Nucleus accumbens (tissue), 56 donors: ENCODE results near the gene ZNF280A.
"Not testable (repeated sequence)": the region's sequence is repeated elsewhere in the genome, so short reads cannot be mapped to it uniquely, and the experiment has no call there.

Experiments
- DNase-seq, 56 donors: peaks; one replicate each; lab custom pipeline; 2025; lab: John Stamatoyannopoulos, UW

Gene ZNF280A

GRCh38 chr22:22515890-22516289 is 4.2 kb downstream of the ZNF280A start:
- DNase-seq = no peak

- not testable (repeated sequence) for DNase-seq
Observed at GRCh38 chr22:22514431-22514830, 5.6 kb downstream of the ZNF280A start.

GRCh38 chr22:22513619-22514018 is 6.5 kb downstream of the ZNF280A start:
- DNase-seq = no peak

GRCh38 chr22:22512951-22513350 is 7.1 kb downstream of the ZNF280A start:
- no peak for DNase-seq

- not testable (repeated sequence) for DNase-seq
Observed at GRCh38 chr22:22510833-22511232, 9.2 kb downstream of the ZNF280A start.

- not testable (repeated sequence) for DNase-seq
Observed at GRCh38 chr22:22509912-22510311, 10.2 kb downstream of the ZNF280A start.

- DNase-seq = peak in 54 of 56 donors; percentile 10 to 82 (median 57)
Observed at GRCh38 chr22:22508274-22509176, 11.5 kb downstream of the ZNF280A start, which contains the start of gene ZNF280B. TSS of gene ZNF280B (minus strand) at chr22:22508742. CDS start at chr22:22489398, 19,344 bp downstream.

GRCh38 chr22:22507743-22508273 is 12.3 kb downstream of the ZNF280A start:
- DNase-seq = peak in 1 of 56 donors; percentile 22

- DNase-seq = no peak
Observed at GRCh38 chr22:22506736-22507135, 13.3 kb downstream of the ZNF280A start.

- no peak for DNase-seq
Observed at GRCh38 chr22:22498267-22498666, 21.8 kb downstream of the ZNF280A start.

- DNase-seq = not testable (repeated sequence)
Observed at GRCh38 chr22:22491589-22491988, 28.5 kb downstream of the ZNF280A start.

- DNase-seq = no peak
Observed at GRCh38 chr22:22488736-22489135, 31.3 kb downstream of the ZNF280A start.

- DNase-seq = no peak
Observed at GRCh38 chr22:22487869-22488597, 32.0 kb downstream of the ZNF280A start.

- DNase-seq = no peak
Observed at GRCh38 chr22:22487059-22487458, 33.0 kb downstream of the ZNF280A start.

GRCh38 chr22:22486132-22486899 is 33.8 kb downstream of the ZNF280A start:
- no peak for DNase-seq

- no peak for DNase-seq
Observed at GRCh38 chr22:22485524-22485923, 34.5 kb downstream of the ZNF280A start.

GRCh38 chr22:22484023-22484422 is 36.0 kb downstream of the ZNF280A start:
- no peak for DNase-seq

GRCh38 chr22:22480940-22481339 is 39.1 kb downstream of the ZNF280A start:
- no peak for DNase-seq

- DNase-seq = no peak
Observed at GRCh38 chr22:22479999-22480532, 40.0 kb downstream of the ZNF280A start.

GRCh38 chr22:22479116-22479515 is 41.0 kb downstream of the ZNF280A start:
- no peak for DNase-seq
